HepG2 (cell line): ENCODE data around the gene EFHC2. TPM values are rescaled to one million over a fixed set of nuclear protein-coding genes. Genes with fewer than 3 reads are reported as not detected.

ENCODE experiments used
- ATAC-seq: fragments of 200-7000 bp; cut with Tn5 transposase; 3 replicates; pipeline ENCODE4 v1.9.1; 2020; ENCODE audit warnings: mild to moderate bottlenecking, moderate library complexity
- BruUV-seq: library from RNA; stranded (reverse); fragments of 400-500 nt; replicated peaks from 2 replicates; lab custom pipeline; 2021; lab: Mats Ljungman, UMichigan
- CTCF ChIA-PET: fragments of 300-600 bp; formaldehyde crosslinking; extraction: SDS; loops from one replicate; lab custom pipeline; 2021; ENCODE audit warnings: low total read pairs, inconsistent platforms, low intra/inter-chr PET ratio; lab: Yijun Ruan, JAX
- POLR2A ChIA-PET: fragments of 350-600 bp; sonication (Branson Sonifier 250); formaldehyde crosslinking; loops from one replicate; lab custom pipeline; 2020; ENCODE audit warnings: antibody characterized with exemption, inconsistent platforms; lab: Yijun Ruan, JAX
- DNase-seq: peaks from one replicate; pipeline ENCODE4 v3.0.0-alpha.2; 2015; ENCODE audit warnings: low spot score
- FAIRE-seq: peaks from 3 replicates; lab custom pipeline; 2011; peaks lifted over from hg19 to GRCh38; lab: Jason Lieb, UNC
- H2AFZ ChIP-seq: one replicate; pipeline ENCODE4 v1.6.1; 2011; ENCODE audit warnings: low read length, inconsistent platforms
- H3K27ac ChIP-seq: fragments of 300-600 bp; 3 replicates; pipeline ENCODE4 v1.8.0; 2011; ENCODE audit warnings: mixed run types, mild to moderate bottlenecking, mixed read lengths, low read length, inconsistent platforms; ENCODE audit not compliant: insufficient read depth; ENCODE audit errors: extremely low read length
- H3K27me3 ChIP-seq, 2 experiments: fragments of 200-600 bp in 1 of 2; 2 replicates in 1 of 2; 3 replicates in 1 of 2; pipeline versions ENCODE4 v1.6.0 to v1.8.0; 2011; ENCODE audit warnings: low read length in 2 of 2, mild to moderate bottlenecking in 2 of 2, moderate library complexity in 2 of 2, inconsistent platforms in 1 of 2; ENCODE audit not compliant: insufficient read depth in 2 of 2, control insufficient read depth in 1 of 2
- H3K36me3 ChIP-seq, 2 experiments: fragments of 200-600 bp in 1 of 2; replicated peaks in 1 of 2; 2 replicates in 1 of 2; 3 replicates in 1 of 2; pipeline versions ENCODE4 v1.5.1 to v1.8.0; 2011; ENCODE audit warnings: low read length in 2 of 2, inconsistent platforms in 1 of 2; ENCODE audit not compliant: insufficient read depth in 2 of 2, control insufficient read depth in 1 of 2
- H3K4me1 ChIP-seq: 2 replicates; pipeline ENCODE4 v1.5.1; 2012; ENCODE audit warnings: low read length, inconsistent platforms; ENCODE audit not compliant: insufficient read depth
- H3K4me2 ChIP-seq: 2 replicates; pipeline ENCODE4 v1.6.0; 2011; ENCODE audit warnings: low read depth, low read length, inconsistent platforms
- H3K4me3 ChIP-seq, 3 experiments: fragments of 200-600 bp in 1 of 3; sonication (generic), shearing (Covaris generic) in 1 of 3; replicated peaks in 1 of 3; 2 replicates each; pipeline ENCODE4 v1.5.1; 2011 to 2016; ENCODE audit warnings: low read length in 3 of 3, inconsistent platforms in 2 of 3, low read depth in 2 of 3, mild to moderate bottlenecking in 2 of 3, control low read depth in 1 of 3, mixed read lengths in 1 of 3; ENCODE audit not compliant: insufficient read depth in 1 of 3
- H3K79me2 ChIP-seq: one replicate; pipeline ENCODE4 v1.6.1; 2011; ENCODE audit warnings: low read length, inconsistent platforms; ENCODE audit not compliant: insufficient read depth
- H3K9ac ChIP-seq: 2 replicates; pipeline ENCODE4 v1.6.0; 2011; ENCODE audit warnings: mild to moderate bottlenecking, low read depth, low read length, inconsistent platforms; ENCODE audit not compliant: insufficient read depth
- H3K9me3 ChIP-seq: 2 replicates; pipeline ENCODE4 v1.5.1; 2012; ENCODE audit warnings: mild to moderate bottlenecking, low read length
- H4K20me1 ChIP-seq: 2 replicates; pipeline ENCODE4 v1.6.0; 2011; ENCODE audit warnings: inconsistent platforms, mild to moderate bottlenecking, low read length, moderate library complexity; ENCODE audit not compliant: insufficient read depth
- BCL3 ChIP-seq: sonication (generic); formaldehyde crosslinking; IDR thresholded peaks from 2 replicates; pipeline ENCODE4 v1.5.1; 2020; ENCODE audit warnings: mild to moderate bottlenecking, missing genetic modification reagents, moderate library complexity
- HNF1A ChIP-seq, 2 experiments: sonication (generic) in 1 of 2; formaldehyde crosslinking in 1 of 2; IDR thresholded peaks; 2 replicates each; pipeline versions ENCODE4 v1.4.0 to v1.6.1; 2016 to 2020; ENCODE audit warnings: borderline replicate concordance in 1 of 2, low read depth in 1 of 2, mild to moderate bottlenecking in 1 of 2, missing genetic modification reagents in 1 of 2
- HNF1B ChIP-seq: sonication (generic); formaldehyde crosslinking; IDR thresholded peaks from 2 replicates; pipeline ENCODE4 v1.5.1; 2020; ENCODE audit warnings: mild to moderate bottlenecking, moderate library complexity, missing genetic modification reagents
- ZNF263 ChIP-seq: sonication (generic); formaldehyde crosslinking; IDR thresholded peaks from 2 replicates; pipeline ENCODE4 v1.4.0; 2020; ENCODE audit warnings: missing genetic modification reagents
- ZNF777 ChIP-seq: sonication (generic); formaldehyde crosslinking; IDR thresholded peaks from 2 replicates; pipeline ENCODE4 v1.4.0; 2020; ENCODE audit warnings: missing genetic modification reagents
- WGBS: methylation state at CpG from one replicate; pipeline ENCODE4 v1.1.6; 2017; ENCODE audit warnings: low lambda C conversion rate; 5-methylcytosine and 5-hydroxymethylcytosine counted together
- in situ Hi-C: cut with HindIII; loops from 2 replicates; pipeline ENCODE4 v1.10.0; 2017; ENCODE audit warnings: low pct_unique_long_range_greater_than_20kb; ENCODE audit not compliant: extremely low pct_ligation_motif_present
- intact Hi-C: fragments of 100-400 bp; cut with micrococcal nuclease; formaldehyde crosslinking; loops from one replicate; pipeline ENCODE4 v1.10.0; 2022; ENCODE audit not compliant: unreplicated experiment
- polyA plus RNA-seq, 8 experiments: library from polyadenylated mRNA; depleted of rRNA in 3 of 8; stranded (reverse) in 7 of 8; unstranded in 1 of 8; fragments of >200 nt; fragmentation: Illumina TruSeq in 4 of 8; extraction: Trizol in 4 of 8; gene quantifications; 2 replicates each; pipeline versions ENCODE4 v1.2.1 to v1.2.3, GENCODE V29; 2011 to 2016; ENCODE audit warnings: low read depth in 4 of 8, missing spikeins in 1 of 8, mixed read lengths in 1 of 8; ENCODE audit not compliant: insufficient read depth in 1 of 8
- total RNA-seq, 5 experiments: library from RNA; depleted of rRNA; stranded (reverse); fragments of >200 nt; fragmentation: Illumina TruSeq; extraction: Trizol; gene quantifications; 2 replicates each; pipeline ENCODE4 v1.2.3, GENCODE V29; 2016; ENCODE audit warnings: low read depth in 1 of 5

Gene EFHC2
- total and polyA plus RNA-seq, 2 of the 13 experiments (the other 11 are each of a cell fraction or from before 2014, with no cell fraction given), result not detected

GRCh38 chrX:44264936-44265335 is 78.5 kb downstream of the EFHC2 start (continued):
- TF ChIP-seq HNF1A (IDR thresholded peaks at IDR 0.05; ENCODE audit: low read depth) (no peak), HNF1A (CRISPR knock-in tag; IDR thresholded peaks at IDR 0.05; ENCODE audit: borderline replicate concordance) (no peak), BCL3 (CRISPR knock-in tag) (no peak), ZNF263 (CRISPR knock-in tag) (no peak)

GRCh38 chrX:44261286-44261685 is 82.2 kb downstream of the EFHC2 start:
- intact Hi-C loops, result no loop called here
- CTCF ChIA-PET, result no interaction called here
- BruUV-seq, result no TSS peak
- Histone ChIP-seq H4K20me1 (no peaks in the 10 kb centered on the region), H3K36me3 (no peaks in the 10 kb centered on the region), H3K9ac (no peak overlapping the region), H2AFZ (no peak overlapping the region), H3K9me3 (no peaks in the 10 kb centered on the region), H3K4me3 (no peak overlapping the region), H3K79me2 (no peaks in the 10 kb centered on the region), H3K27me3 (no peaks in the 10 kb centered on the region), H3K4me1 (no peaks in the 10 kb centered on the region), H3K4me2 (no peak overlapping the region), H3K27ac (no peak overlapping the region)
- no peak for TF ChIP-seq ZNF777
- TF ChIP-seq HNF1B (CRISPR knock-in tag), result no peak
- in situ Hi-C loops, result no loop called here
- DNase-seq (no peak), FAIRE-seq (no peak), ATAC-seq (no peak)
- WGBS, result 61% methylated on average over 5 of the region's 5 CpGs
- POLR2A ChIA-PET, result no interaction called here
